ENCODE measurements around the gene TPCN1.

Gene TPCN1

GRCh38 chr12:113191227-113191626 lies 30.0 kb upstream of the TPCN1 start:
- H3K36me3 ChIP-seq (ENCODE audit: insufficient read depth) = no peaks in the 10 kb centered on the region
- no peak overlapping the region for H2AFZ ChIP-seq (ENCODE audit: low read depth)
- no peak overlapping the region for H3K4me2 ChIP-seq
- TF ChIP-seq CTCF (conservative IDR thresholded peaks at IDR 0.05; ENCODE audit: low read depth, low read length) = no peak
- no peaks in the 10 kb centered on the region for H4K20me1 ChIP-seq (ENCODE audit: insufficient read depth)
- no peaks in the 10 kb centered on the region for H3K27me3 ChIP-seq (ENCODE audit: insufficient read depth, low read depth)
- no peak overlapping the region for H3K27ac ChIP-seq
- H3K9ac ChIP-seq = no peak overlapping the region
- no peaks in the 10 kb centered on the region for H3K79me2 ChIP-seq (ENCODE audit: insufficient read depth, low read depth)
- H3K4me1 ChIP-seq (ENCODE audit: low read depth, poor library complexity, severe bottlenecking) = peaks cover 16% of the 10 kb centered on the region
- no peak overlapping the region for H3K4me3 ChIP-seq (IDR thresholded peaks at IDR 0.05; ENCODE audit: insufficient read depth, low read depth, low read length)

- Histone ChIP-seq H3K27me3 (ENCODE audit: insufficient read depth, low read depth) (no peaks in the 10 kb centered on the region), H2AFZ (ENCODE audit: low read depth) (no peak overlapping the region), H3K79me2 (ENCODE audit: insufficient read depth, low read depth) (no peaks in the 10 kb centered on the region), H3K36me3 (ENCODE audit: insufficient read depth) (no peaks in the 10 kb centered on the region), H3K27ac (no peak overlapping the region), H3K9ac (no peak overlapping the region), H4K20me1 (ENCODE audit: insufficient read depth) (no peaks in the 10 kb centered on the region), H3K4me1 (ENCODE audit: low read depth, poor library complexity, severe bottlenecking) (no peaks in the 10 kb centered on the region), H3K4me3 (IDR thresholded peaks at IDR 0.05; ENCODE audit: insufficient read depth, low read depth, low read length) (no peak overlapping the region), H3K4me2 (no peak overlapping the region)
- TF ChIP-seq CTCF (conservative IDR thresholded peaks at IDR 0.05; ENCODE audit: low read depth, low read length) = no peak
Measured at GRCh38 chr12:113194971-113195391, 26.3 kb upstream of the TPCN1 start.

GRCh38 chr12:113195598-113195997 lies 25.7 kb upstream of the TPCN1 start:
- H3K79me2 ChIP-seq (ENCODE audit: insufficient read depth, low read depth) = no peaks in the 10 kb centered on the region
- H4K20me1 ChIP-seq (ENCODE audit: insufficient read depth) = no peaks in the 10 kb centered on the region
- no peaks in the 10 kb centered on the region for H3K27me3 ChIP-seq (ENCODE audit: insufficient read depth, low read depth)
- no peak overlapping the region for H3K4me2 ChIP-seq
- no peaks in the 10 kb centered on the region for H3K4me1 ChIP-seq (ENCODE audit: low read depth, poor library complexity, severe bottlenecking)
- no peak overlapping the region for H3K4me3 ChIP-seq (IDR thresholded peaks at IDR 0.05; ENCODE audit: insufficient read depth, low read depth, low read length)
- H3K9ac ChIP-seq = no peak overlapping the region
- no peak overlapping the region for H2AFZ ChIP-seq (ENCODE audit: low read depth)
- H3K36me3 ChIP-seq (ENCODE audit: insufficient read depth) = no peaks in the 10 kb centered on the region
- no peak for TF ChIP-seq CTCF (conservative IDR thresholded peaks at IDR 0.05; ENCODE audit: low read depth, low read length)
- no peak overlapping the region for H3K27ac ChIP-seq

DNA sequence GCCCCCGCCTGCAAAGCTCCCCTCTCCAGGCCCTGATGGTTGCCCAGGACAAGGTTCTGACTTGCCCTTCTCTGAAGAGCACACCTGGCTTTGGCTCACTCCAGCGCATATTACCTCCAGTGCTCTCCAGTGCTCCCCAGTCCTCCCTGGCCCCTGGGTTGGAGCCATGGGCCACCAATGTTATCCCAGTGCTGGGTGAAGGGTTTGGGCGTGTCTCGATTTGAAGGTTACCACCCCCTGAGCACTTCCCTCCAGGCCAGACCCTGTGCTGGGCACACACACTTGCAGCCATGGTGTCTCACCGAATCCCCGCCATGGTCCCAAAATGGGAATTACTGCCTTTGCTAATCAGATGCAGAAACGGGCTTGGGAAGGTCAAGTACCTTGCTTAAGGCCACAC lies 24.7 kb upstream of the TPCN1 start:
- no peak overlapping the region for H3K9ac ChIP-seq
- H3K4me2 ChIP-seq = no peak overlapping the region
- no peaks in the 10 kb centered on the region for H3K27me3 ChIP-seq (ENCODE audit: insufficient read depth, low read depth)
- no peak overlapping the region for H3K27ac ChIP-seq
- no peak overlapping the region for H3K4me3 ChIP-seq (IDR thresholded peaks at IDR 0.05; ENCODE audit: insufficient read depth, low read depth, low read length)
- no peak overlapping the region for H2AFZ ChIP-seq (ENCODE audit: low read depth)
- no peaks in the 10 kb centered on the region for H4K20me1 ChIP-seq (ENCODE audit: insufficient read depth)
- no peak for TF ChIP-seq CTCF (conservative IDR thresholded peaks at IDR 0.05; ENCODE audit: low read depth, low read length)
- no peaks in the 10 kb centered on the region for H3K4me1 ChIP-seq (ENCODE audit: low read depth, poor library complexity, severe bottlenecking)
- no peaks in the 10 kb centered on the region for H3K79me2 ChIP-seq (ENCODE audit: insufficient read depth, low read depth)
- no peaks in the 10 kb centered on the region for H3K36me3 ChIP-seq (ENCODE audit: insufficient read depth)

All from KMS-11 (cell line).